ENCODE measurements around the gene BMP2. TPM values are rescaled to one million over a fixed set of nuclear protein-coding genes. Genes with fewer than 3 reads are reported as not detected.

Gene BMP2
- total RNA-seq, 1 donor from 2014 or later, result 9.2 TPM

DNA sequence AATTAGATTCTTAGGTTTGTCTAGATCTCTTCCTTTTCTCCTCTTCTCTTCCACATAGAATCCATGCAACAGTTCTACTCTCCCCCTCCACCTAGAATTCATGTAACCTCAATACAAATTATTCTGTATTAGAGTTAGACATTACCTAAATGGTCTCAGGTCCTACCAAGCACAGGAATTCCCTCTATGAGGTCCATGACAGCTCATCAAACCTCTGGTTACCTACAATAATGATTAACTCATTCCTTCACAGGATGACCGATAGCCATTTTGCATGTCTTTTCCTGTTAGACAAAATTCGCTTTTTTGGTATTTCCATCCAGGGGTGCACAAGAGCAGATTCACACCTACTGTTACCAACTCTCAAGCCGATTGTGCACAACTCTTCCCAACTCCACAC is 27.4 kb upstream of the BMP2 start:
- Histone ChIP-seq H3K4me2 (ENCODE audit: low read length) (no peak overlapping the region), H3K27ac (ENCODE audit: low read depth, low read length) (no peak overlapping the region)

DNA sequence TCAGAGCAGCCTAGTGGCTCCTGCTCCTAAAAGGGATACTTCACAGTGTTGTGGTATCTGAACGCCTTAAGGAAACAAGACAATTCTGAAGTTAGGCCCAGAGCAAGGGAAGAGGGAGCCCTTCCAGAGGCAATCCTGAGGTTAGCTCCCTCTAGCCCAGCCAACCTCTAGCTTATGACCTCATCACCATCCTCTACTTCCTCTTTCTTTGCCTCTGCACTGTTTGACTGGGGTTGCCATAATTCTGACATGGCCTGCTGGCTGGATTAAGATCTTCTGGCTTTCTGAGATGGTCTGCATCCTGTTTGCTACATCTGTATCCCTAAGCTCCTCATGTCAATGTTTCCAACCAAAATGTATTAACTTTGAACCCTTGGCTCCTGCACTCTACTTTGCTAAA is 23.3 kb upstream of the BMP2 start:
- Mint-ChIP-seq H3K9me3 (ENCODE audit: unreplicated experiment) (no peaks in the 10 kb centered on the region), H3K27ac (ENCODE audit: unreplicated experiment) (no peak overlapping the region), H3K27me3 (ENCODE audit: low read depth, unreplicated experiment) (no peaks in the 10 kb centered on the region), H3K4me3 (ENCODE audit: unreplicated experiment) (no peak overlapping the region), H3K4me1 (ENCODE audit: low read depth, unreplicated experiment) (no peaks in the 10 kb centered on the region), H3K36me3 (ENCODE audit: low read depth, unreplicated experiment) (no peaks in the 10 kb centered on the region)
- no peak overlapping the region for H3K4me3 ChIP-seq (ENCODE audit: insufficient read depth, low read depth, low read length)
- no peaks in the 10 kb centered on the region for H3K79me2 ChIP-seq (ENCODE audit: insufficient read depth, low read length)
- H3K4me2 ChIP-seq (ENCODE audit: low read length), result no peak overlapping the region
- H4K20me1 ChIP-seq (ENCODE audit: insufficient read depth, low read length), result no peaks in the 10 kb centered on the region
- no peak overlapping the region for H2AFZ ChIP-seq (ENCODE audit: low read depth, low read length)
- no peaks in the 10 kb centered on the region for H3K36me3 ChIP-seq (ENCODE audit: insufficient read depth, low read length)
- no peak overlapping the region for H3K9ac ChIP-seq (ENCODE audit: low read length)
- FAIRE-seq (no peak), DNase-seq (ENCODE audit: low read depth) (no peak)
- H3K9me3 ChIP-seq (ENCODE audit: insufficient read depth, low read depth, low read length), result no peaks in the 10 kb centered on the region
- H3K27me3 ChIP-seq (ENCODE audit: insufficient read depth, low read length), result no peaks in the 10 kb centered on the region
- H3K4me1 ChIP-seq (ENCODE audit: insufficient read depth, low read length), result no peaks in the 10 kb centered on the region
- TF ChIP-seq EZH2 (IDR thresholded peaks at IDR 0.05; ENCODE audit: insufficient read depth, low read length), result no peak
- TF ChIP-seq, protein P1, sequence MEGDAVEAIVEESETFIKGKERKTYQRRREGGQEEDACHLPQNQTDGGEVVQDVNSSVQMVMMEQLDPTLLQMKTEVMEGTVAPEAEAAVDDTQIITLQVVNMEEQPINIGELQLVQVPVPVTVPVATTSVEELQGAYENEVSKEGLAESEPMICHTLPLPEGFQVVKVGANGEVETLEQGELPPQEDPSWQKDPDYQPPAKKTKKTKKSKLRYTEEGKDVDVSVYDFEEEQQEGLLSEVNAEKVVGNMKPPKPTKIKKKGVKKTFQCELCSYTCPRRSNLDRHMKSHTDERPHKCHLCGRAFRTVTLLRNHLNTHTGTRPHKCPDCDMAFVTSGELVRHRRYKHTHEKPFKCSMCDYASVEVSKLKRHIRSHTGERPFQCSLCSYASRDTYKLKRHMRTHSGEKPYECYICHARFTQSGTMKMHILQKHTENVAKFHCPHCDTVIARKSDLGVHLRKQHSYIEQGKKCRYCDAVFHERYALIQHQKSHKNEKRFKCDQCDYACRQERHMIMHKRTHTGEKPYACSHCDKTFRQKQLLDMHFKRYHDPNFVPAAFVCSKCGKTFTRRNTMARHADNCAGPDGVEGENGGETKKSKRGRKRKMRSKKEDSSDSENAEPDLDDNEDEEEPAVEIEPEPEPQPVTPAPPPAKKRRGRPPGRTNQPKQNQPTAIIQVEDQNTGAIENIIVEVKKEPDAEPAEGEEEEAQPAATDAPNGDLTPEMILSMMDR (IDR thresholded peaks at IDR 0.05; ENCODE audit: insufficient read depth, low read depth, low read length), result no peak
- no peak overlapping the region for H3K27ac ChIP-seq (ENCODE audit: low read depth, low read length)

More for the DNA sequence above, 27.4 kb upstream of the BMP2 start:
- Histone ChIP-seq H4K20me1 (ENCODE audit: insufficient read depth, low read length) (no peaks in the 10 kb centered on the region), H3K4me1 (ENCODE audit: insufficient read depth, low read length) (no peaks in the 10 kb centered on the region), H2AFZ (ENCODE audit: low read depth, low read length) (no peak overlapping the region), H3K27me3 (ENCODE audit: insufficient read depth, low read length) (no peaks in the 10 kb centered on the region), H3K36me3 (ENCODE audit: insufficient read depth, low read length) (no peaks in the 10 kb centered on the region), H3K9me3 (ENCODE audit: insufficient read depth, low read depth, low read length) (no peaks in the 10 kb centered on the region), H3K4me3 (ENCODE audit: insufficient read depth, low read depth, low read length) (no peak overlapping the region), H3K79me2 (ENCODE audit: insufficient read depth, low read length) (no peaks in the 10 kb centered on the region), H3K9ac (ENCODE audit: low read length) (no peak overlapping the region)
- Mint-ChIP-seq H3K36me3 (ENCODE audit: low read depth, unreplicated experiment) (no peaks in the 10 kb centered on the region), H3K9me3 (ENCODE audit: unreplicated experiment) (no peaks in the 10 kb centered on the region), H3K27me3 (ENCODE audit: low read depth, unreplicated experiment) (no peaks in the 10 kb centered on the region), H3K27ac (ENCODE audit: unreplicated experiment) (no peak overlapping the region), H3K4me1 (ENCODE audit: low read depth, unreplicated experiment) (peaks cover 13% of the 10 kb centered on the region), H3K4me3 (ENCODE audit: unreplicated experiment) (no peak overlapping the region)
- DNase-seq (ENCODE audit: low read depth) (no peak), FAIRE-seq (no peak)
- TF ChIP-seq, protein P1 (IDR thresholded peaks at IDR 0.05; ENCODE audit: insufficient read depth, low read depth, low read length), result no peak
- TF ChIP-seq EZH2 (IDR thresholded peaks at IDR 0.05; ENCODE audit: insufficient read depth, low read length), result no peak

DNA sequence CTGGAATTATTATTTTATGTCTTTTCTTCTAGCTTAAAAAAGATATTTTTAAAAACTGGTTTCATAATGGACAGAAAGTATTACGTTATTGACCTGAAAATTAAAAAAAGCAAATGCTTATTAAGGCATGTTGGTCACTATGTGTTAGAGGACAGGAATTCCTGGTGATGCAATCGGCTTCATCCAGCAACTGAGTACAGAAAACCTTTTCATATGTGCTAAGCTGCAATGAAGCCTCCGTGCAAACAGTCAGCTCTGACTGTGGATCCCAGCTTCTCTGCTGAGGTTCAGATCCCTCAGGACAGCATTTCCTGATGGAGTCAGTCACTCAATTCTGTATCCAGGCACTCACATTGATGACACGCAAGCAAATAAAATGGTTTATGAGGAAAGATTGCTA is 22.7 kb upstream of the BMP2 start:
- Histone ChIP-seq H3K27me3 (ENCODE audit: insufficient read depth, low read length) (no peaks in the 10 kb centered on the region), H3K36me3 (ENCODE audit: insufficient read depth, low read length) (no peaks in the 10 kb centered on the region), H4K20me1 (ENCODE audit: insufficient read depth, low read length) (no peaks in the 10 kb centered on the region), H3K27ac (ENCODE audit: low read depth, low read length) (no peak overlapping the region), H2AFZ (ENCODE audit: low read depth, low read length) (no peak overlapping the region), H3K4me3 (ENCODE audit: insufficient read depth, low read depth, low read length) (no peak overlapping the region), H3K4me2 (ENCODE audit: low read length) (no peak overlapping the region), H3K79me2 (ENCODE audit: insufficient read depth, low read length) (no peaks in the 10 kb centered on the region), H3K9ac (ENCODE audit: low read length) (no peak overlapping the region), H3K4me1 (ENCODE audit: insufficient read depth, low read length) (no peaks in the 10 kb centered on the region), H3K9me3 (ENCODE audit: insufficient read depth, low read depth, low read length) (no peaks in the 10 kb centered on the region)
- Mint-ChIP-seq H3K27me3 (ENCODE audit: low read depth, unreplicated experiment) (no peaks in the 10 kb centered on the region), H3K4me3 (ENCODE audit: unreplicated experiment) (no peak overlapping the region), H3K4me1 (ENCODE audit: low read depth, unreplicated experiment) (no peaks in the 10 kb centered on the region), H3K9me3 (ENCODE audit: unreplicated experiment) (no peaks in the 10 kb centered on the region), H3K27ac (ENCODE audit: unreplicated experiment) (no peak overlapping the region), H3K36me3 (ENCODE audit: low read depth, unreplicated experiment) (no peaks in the 10 kb centered on the region)
- TF ChIP-seq, protein P1 (IDR thresholded peaks at IDR 0.05; ENCODE audit: insufficient read depth, low read depth, low read length), result no peak
- no peak for TF ChIP-seq EZH2 (IDR thresholded peaks at IDR 0.05; ENCODE audit: insufficient read depth, low read length)
- DNase-seq (ENCODE audit: low read depth) (no peak), FAIRE-seq (no peak)
